ENCODE results near the gene ZNF32.
"Not testable (repeated sequence)": the region's sequence is repeated elsewhere in the genome, so short reads cannot be mapped to it uniquely, and the experiment has no call there.

DNA sequence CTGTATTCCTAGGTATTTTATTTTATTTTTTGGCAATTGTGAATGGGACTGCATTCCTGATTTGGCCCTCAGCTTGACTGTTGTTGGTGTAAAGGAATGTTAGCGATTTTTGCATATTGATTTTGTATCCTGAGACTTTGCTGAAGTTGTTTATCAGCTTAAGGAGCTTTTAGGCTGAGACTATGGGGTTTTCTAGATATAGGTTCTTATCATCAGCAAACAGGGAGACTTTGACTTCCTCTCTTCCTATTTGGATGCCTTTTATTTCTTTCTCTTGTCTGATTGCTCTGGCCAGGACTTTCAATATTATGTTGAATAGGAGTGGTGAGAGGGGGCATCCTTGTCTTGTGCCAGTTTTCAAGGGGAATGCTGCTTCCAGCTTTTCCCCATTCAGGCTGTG lies 12.9 kb downstream of the ZNF32 start:
- TF ChIP-seq, protein P1, sequence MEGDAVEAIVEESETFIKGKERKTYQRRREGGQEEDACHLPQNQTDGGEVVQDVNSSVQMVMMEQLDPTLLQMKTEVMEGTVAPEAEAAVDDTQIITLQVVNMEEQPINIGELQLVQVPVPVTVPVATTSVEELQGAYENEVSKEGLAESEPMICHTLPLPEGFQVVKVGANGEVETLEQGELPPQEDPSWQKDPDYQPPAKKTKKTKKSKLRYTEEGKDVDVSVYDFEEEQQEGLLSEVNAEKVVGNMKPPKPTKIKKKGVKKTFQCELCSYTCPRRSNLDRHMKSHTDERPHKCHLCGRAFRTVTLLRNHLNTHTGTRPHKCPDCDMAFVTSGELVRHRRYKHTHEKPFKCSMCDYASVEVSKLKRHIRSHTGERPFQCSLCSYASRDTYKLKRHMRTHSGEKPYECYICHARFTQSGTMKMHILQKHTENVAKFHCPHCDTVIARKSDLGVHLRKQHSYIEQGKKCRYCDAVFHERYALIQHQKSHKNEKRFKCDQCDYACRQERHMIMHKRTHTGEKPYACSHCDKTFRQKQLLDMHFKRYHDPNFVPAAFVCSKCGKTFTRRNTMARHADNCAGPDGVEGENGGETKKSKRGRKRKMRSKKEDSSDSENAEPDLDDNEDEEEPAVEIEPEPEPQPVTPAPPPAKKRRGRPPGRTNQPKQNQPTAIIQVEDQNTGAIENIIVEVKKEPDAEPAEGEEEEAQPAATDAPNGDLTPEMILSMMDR (conservative IDR thresholded peaks at IDR 0.05; ENCODE audit: low read depth, low read length): not testable (repeated sequence)
- not testable (repeated sequence) for TF ChIP-seq EZH2 (IDR thresholded peaks at IDR 0.05; ENCODE audit: borderline replicate concordance, low read depth, low read length, poor library complexity, severe bottlenecking)

Measured in A673 (cell line).